UCSD-AML1 (cell line): ENCODE results near the gene ASB10.

Experiments
- DNase-seq: peaks from one replicate; lab custom pipeline; 2025; ENCODE audit not compliant: unreplicated experiment; lab: John Stamatoyannopoulos, UW

The ASB10 gene

GRCh38 chr7:151166629-151167196, 20.3 kb downstream of the ASB10 start:
- DNase-seq: no peak

DNA sequence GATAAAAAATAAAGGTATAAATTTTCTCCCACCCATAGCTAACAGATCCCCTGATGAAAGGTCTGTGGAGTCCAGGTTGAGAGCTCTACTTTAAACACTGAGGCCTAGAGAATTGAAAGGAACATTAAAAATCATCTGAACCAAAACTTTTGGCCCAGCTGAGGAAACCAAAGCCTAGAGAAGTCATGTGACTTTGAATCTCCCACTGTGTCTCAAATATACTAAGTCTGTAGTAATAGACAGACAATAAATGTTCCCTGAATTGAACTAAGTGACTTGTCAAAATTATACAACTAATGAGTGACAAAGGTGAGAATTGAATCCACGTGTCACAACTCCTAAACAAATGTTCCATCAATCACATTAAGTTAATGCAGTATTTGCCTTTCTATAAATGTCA, 25.3 kb downstream of the ASB10 start:
- no peak for DNase-seq

DNA sequence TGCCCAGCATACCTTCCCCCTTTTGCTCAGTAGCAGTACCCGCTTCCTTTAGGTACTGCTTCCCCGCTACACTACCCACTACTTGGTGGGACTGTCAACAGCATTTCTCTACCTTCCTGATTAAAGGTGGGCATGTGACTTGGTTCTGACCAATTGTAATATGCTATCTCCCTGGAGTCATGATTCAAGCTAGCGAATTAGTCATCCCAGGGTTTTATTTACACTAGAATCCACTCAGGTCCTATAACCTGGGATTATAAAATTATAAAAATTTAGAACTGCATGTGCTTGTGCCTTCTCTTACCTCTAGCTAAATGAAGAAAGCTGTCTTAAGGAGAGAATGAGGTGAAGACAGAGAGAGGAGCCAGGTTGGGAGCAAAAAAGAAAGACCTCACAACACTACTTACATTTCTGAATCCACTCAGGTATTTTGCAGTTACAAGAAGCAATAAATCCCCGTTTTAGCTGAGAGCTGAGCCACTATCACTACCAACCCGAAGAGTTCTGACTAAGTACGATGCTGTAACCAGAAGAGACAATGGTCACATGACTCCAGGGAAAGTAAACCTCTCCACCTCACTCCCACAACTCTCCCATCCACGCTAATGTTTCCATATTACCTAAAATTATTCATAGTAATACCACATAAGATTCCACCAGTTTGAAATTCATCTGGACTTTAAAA, 29.3 kb downstream of the ASB10 start:
- no peak for DNase-seq

DNA sequence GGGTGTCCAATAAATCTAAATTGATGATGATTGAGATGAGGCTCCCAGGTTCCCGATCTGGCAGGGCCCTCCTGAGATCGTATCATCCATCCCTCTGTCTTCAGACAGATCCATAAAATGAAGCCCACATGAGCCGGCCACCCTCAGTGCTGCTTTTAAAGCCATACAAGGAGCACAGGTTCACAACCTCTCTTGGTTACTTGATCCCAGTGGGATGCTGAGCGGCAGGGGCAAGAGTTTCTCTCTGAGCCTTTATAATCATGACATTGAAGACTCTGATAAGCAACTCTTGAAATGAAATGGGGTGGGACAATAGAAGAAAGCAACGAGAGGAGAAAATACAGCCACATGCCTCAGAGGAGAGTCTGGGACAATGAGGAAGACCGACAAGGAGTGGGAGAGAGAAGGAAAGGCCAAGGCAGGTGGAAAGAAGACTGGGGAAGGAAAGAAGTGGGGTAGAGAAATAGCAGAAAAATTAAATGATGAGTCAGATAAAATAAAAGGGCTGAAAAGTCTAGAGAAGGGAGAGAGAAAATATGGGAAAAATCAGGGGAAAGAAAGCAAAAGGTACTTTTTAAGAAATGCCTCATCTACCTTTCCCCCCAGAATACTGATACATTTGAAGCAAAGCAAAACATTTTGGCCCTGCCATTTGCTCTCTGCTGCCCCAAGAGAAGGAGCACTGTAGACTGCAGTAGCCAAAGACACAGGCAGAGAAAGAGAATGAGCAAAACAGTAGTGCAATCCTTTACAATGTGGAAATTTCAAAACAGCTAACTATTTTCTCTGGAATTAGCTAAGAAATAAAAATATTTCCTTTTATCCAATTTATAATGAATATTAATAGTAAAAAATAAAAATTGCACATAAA, 34.2 kb downstream of the ASB10 start:
- DNase-seq: no peak

- no peak for DNase-seq
Measured at GRCh38 chr7:151150388-151150787, 36.7 kb downstream of the ASB10 start.

DNA sequence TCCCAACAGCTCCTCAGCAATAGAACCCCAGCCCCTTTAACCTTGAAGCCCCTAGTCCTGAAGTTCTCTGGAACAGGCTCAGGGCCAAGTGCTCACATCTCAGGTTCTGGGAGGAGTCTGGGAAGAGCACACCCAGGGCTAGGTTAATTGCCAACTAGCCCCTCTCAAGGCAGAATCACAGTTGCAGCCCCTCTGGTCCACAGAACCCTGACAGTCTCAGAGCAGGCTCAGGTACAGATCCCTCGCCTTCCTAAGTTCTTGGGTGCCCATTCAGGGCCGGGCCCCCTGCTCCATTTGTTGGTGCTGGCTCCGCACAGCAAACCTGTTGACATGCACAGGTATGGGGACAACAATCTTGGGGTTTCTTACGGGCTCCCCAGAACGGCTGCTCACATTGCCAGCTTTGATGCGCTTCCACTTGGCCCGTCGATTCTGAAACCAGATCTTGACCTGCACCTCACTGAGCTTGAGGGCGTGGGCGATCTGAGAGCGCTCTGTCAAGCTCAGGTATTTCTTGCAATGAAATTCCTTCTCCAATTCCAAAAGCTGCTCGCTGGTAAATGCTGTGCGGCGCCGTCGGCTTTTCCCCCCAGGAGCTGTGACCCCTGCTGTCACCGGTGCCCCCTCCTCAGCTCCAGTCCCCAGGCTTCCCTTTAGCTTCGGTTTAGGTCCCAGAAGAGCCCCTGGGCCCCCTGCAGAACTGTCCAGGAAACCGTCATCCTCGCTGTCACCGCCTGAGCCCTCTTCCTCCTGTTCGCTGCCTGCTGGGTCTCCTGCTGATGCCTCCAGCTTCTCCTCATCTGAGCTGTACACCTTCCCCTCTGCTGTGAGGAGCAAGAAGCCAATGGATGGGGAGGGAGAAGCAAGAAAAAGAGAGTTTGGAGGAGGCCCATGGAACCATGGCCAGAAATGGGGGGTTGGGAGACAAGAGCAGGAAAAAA, 38.5 kb downstream of the ASB10 start:
- DNase-seq: no peak

DNA sequence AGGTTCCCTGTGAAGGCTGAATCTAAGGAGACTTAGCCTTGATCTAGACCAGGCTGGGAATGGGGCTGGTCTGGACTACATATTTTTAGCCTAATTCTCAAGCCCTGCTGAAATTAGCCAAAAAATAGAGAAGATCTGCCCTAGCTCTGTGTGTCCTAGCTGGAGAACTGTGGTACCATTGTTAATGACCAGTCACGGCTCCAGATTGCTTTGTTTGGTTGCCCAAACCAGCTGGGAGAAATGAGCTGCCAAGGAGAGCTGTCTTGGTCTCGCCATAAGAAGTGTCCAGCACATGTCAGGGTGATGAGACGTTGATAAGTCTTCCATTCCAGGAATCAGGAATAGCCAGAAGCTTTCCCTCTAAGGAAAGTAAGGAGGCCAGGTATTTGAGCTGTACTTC, 40.3 kb downstream of the ASB10 start:
- no peak for DNase-seq

DNA sequence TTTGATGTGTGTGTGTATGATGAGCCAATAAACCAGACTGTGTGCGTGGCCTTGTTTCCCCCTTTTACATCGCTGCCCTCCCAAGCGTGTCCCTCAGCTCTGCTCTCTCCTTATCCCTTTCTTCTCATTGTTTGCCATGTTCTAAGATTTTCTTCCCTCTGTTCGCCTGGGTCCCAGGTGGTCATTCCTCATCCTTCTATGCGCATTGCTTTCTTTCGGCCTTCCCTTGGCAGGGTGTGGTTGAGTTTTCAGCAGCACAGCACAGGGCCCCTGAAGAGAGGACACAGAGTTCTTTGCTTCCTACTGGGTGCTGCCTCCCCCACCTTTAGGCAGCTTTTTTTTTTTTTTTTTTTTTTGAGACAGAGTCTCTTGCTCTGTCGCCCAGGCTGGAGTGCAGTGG, 42.7 kb downstream of the ASB10 start:
- DNase-seq: no peak

- no peak for DNase-seq
Measured at GRCh38 chr7:151143261-151144015, 43.6 kb downstream of the ASB10 start.

DNA sequence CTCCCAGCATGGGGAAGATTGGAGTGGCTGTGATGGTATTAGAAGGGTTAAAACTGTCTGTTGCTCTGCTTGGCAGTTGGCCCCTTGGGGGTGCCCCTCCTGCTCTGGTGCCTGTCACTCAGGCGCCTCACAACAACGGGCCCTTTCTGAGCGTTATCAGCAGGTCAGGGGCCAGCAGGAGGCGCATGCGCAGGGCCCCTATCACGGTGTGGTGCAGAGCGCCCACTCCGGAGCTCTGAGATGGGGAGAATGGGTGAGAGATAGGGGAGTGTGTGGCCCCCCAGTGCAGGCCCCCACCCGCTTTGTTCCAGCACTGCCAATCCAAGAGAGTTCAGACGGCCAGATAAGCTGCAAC, 44.4 kb downstream of the ASB10 start:
- DNase-seq: no peak

DNA sequence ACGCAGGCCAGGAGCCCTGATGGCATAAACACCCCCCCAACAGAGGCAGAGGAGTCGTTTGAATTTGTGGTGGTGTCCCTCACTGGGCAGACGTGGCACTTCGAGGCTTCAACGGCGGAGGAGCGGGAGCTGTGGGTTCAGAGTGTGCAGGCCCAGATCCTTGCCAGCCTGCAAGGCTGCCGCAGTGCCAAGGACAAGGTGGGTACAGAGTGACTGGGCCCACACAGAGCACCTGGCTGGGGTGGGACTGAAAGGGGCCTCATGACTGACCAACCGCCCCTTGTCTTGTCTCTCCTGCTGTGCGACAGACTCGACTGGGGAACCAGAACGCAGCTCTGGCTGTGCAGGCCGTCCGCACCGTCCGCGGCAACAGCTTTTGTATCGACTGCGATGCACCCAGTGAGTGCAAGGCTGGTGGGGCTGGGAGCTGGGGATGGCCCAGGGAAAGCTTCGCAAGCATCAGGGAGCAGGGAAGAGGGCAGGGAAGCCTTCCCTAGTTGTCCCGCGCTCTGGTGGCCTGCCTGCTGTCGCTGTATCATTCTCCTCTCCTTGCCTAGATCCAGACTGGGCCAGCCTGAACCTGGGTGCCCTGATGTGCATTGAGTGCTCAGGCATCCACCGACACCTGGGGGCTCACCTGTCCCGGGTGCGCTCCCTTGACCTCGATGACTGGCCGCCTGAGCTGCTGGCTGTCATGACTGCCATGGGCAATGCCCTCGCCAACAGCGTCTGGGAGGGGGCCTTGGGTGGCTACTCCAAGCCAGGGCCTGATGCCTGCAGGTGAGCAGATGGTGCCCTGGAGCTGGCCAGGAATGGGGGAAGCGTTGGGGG, 45.0 kb downstream of the ASB10 start:
- DNase-seq: no peak

GRCh38 chr7:151141311-151141854, 45.7 kb downstream of the ASB10 start:
- DNase-seq: no peak

DNA sequence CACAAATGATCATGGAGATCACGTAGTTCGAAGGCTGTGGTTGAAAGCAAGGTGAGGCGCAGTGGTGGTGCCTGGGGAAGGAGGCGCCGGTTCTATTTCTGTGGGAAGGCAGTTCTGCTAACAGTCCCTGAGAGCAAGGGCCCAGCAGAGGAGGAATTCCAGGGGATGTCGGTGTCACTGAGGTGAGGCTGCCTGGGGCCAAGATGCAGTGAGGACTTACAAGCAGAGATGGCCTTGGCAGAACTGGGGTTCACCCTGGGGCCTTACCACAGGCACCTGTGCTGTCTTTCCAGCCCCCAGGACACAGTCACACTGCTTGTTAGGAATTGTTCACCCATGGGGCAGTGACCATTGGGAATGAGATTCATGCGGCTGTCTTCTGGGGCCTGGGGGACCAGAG, 46.2 kb downstream of the ASB10 start:
- no peak for DNase-seq

DNA sequence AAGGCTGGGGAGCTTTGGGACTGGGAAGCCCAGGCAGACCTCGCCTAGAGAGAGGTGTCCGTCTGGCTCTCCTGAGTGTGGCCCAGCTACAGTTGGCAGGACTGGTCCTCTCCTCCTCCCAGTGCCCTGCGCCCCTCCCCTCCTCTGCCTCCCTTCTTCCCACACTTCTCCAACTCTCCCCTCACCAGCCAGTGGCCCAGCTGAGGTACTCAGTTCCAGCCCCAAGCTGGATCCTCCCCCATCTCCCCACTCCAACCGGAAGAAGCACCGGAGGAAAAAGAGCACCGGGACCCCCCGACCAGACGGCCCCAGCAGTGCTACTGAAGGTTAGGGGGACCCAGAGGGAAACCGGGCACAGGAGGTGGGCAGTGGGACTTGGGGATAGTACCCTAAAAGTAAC, 47.3 kb downstream of the ASB10 start:
- DNase-seq: no peak

- DNase-seq: no peak
Measured at GRCh38 chr7:151139071-151139790, 47.8 kb downstream of the ASB10 start.

- DNase-seq: no peak
Measured at GRCh38 chr7:151138153-151138851, 48.7 kb downstream of the ASB10 start.

DNA sequence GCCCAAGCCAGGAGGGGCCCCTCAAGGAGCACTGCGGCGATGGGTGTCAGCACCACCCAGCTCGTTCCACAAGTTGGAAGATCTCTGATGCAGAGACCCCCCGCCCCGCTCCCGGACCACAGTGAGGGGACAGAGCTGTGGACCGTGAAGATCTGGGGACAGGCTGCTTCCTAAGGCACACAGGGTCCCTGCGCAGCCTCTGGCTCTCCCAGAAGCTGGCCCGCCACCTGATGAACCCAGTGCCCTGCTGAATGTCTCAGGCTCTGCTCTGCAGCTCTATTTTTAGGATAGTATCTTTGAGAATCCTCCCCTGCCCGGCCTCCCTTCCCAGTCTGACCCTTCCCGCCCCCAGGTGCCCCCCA, 49.3 kb downstream of the ASB10 start:
- DNase-seq: no peak

GRCh38 chr7:151137076-151137675, 49.9 kb downstream of the ASB10 start:
- DNase-seq: no peak
